Esophagus muscularis mucosa (tissue), 4 donors: ENCODE results near the gene FOSL2.

Experiments used
- CTCF ChIP-seq, 3 experiments: fragments of 200-600 bp in 2 of 3; fragments of 450-650 bp in 1 of 3; sonication (generic) in 2 of 3; IDR thresholded peaks; one replicate each; pipeline ENCODE4 v1.5.1; 2017 to 2019; ENCODE audit warnings: antibody characterized with exemption in 3 of 3, mild to moderate bottlenecking in 2 of 3, moderate library complexity in 1 of 3
- EP300 ChIP-seq: sonication (generic); formaldehyde crosslinking; IDR thresholded peaks from one replicate; pipeline ENCODE4 v1.6.1; 2017; ENCODE audit warnings: antibody characterized with exemption
- POLR2A ChIP-seq: fragments of 450-650 bp; IDR thresholded peaks from one replicate; pipeline ENCODE4 v1.6.1; 2017; ENCODE audit warnings: antibody characterized with exemption, moderate library complexity, mild to moderate bottlenecking, low read depth
- POLR2AphosphoS5 ChIP-seq, 2 donors: sonication (generic); formaldehyde crosslinking; IDR thresholded peaks; one replicate each; pipeline ENCODE4 v1.6.1; 2017; ENCODE audit warnings: antibody characterized with exemption in 2 of 2

GRCh38 chr2:28367667-28368356 is 24.8 kb upstream of the FOSL2 start:
- no peak for TF ChIP-seq CTCF (IDR thresholded peaks at IDR 0.05)
- TF ChIP-seq POLR2A, result no peak
- no peak for TF ChIP-seq EP300
- no peak for TF ChIP-seq POLR2AphosphoS5 (IDR thresholded peaks at IDR 0.05)
